ENCODE measurements around the gene NEU2.

- TF ChIP-seq ELF2 (CRISPR knock-in tag; IDR thresholded peaks at IDR 0.05): no peak
- TF ChIP-seq ZNF354B (CRISPR knock-in tag; IDR thresholded peaks at IDR 0.05): no peak
- TF ChIP-seq POLR2A (conservative IDR thresholded peaks at IDR 0.05): no peak
- no peak for TF ChIP-seq RNF2 (IDR thresholded peaks at IDR 0.05)
- TF ChIP-seq POLR2AphosphoS5 (IDR thresholded peaks at IDR 0.05; ENCODE audit: control insufficient read depth, insufficient read depth, low read depth, low read length): no peak
- no peak for TF ChIP-seq FIP1L1 (IDR thresholded peaks at IDR 0.05; ENCODE audit: low read depth, low read length, poor library complexity, severe bottlenecking)
- no peak for TF ChIP-seq CTCF (IDR thresholded peaks at IDR 0.05 in 2 of 3, conservative IDR thresholded peaks at IDR 0.05 in 1 of 3; ENCODE audit: insufficient read depth in 2 of 3, low read depth in 1 of 3, low read length in 3 of 3)
- TF ChIP-seq PTRF (tag; IDR thresholded peaks at IDR 0.05): no peak
Observed at GRCh38 chr2:233013027-233013461, 19.4 kb upstream of the NEU2 start, which contains the start of gene NGEF.
